GM18508 (cell line): Measurements from ENCODE around the gene TUBG2.

Experiments used
- ATAC-seq: cut with Tn5 transposase; IDR thresholded peaks from one replicate; pipeline ENCODE4 v1.9.1; 2021; ENCODE audit warnings: moderate number of reproducible peaks; ENCODE audit not compliant: insufficient read depth, unreplicated experiment

Gene TUBG2

DNA sequence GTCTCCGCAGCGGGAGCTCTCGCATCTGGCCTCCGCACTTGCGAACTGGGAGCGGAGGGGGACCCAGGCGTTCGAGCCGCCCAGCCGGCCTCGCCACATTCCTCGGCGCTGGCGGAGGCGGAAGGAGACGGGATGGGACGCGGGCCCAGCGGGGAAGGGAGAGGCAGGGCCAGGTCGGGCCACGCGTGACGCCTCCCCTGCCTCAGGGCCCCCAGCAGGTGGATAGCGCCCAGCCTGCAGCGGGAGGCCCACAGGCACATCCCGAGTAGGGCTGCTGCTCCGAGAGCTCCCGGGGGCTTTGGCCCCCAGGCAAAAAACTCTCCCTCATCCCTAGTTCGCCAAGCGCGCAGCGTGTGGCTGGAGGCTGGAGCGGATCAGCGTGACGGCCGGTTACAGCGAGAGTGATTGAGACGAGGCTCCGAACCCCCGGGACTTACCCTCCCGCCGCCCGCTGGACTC lies 16.9 kb downstream of the TUBG2 start:
- no peak for ATAC-seq

DNA sequence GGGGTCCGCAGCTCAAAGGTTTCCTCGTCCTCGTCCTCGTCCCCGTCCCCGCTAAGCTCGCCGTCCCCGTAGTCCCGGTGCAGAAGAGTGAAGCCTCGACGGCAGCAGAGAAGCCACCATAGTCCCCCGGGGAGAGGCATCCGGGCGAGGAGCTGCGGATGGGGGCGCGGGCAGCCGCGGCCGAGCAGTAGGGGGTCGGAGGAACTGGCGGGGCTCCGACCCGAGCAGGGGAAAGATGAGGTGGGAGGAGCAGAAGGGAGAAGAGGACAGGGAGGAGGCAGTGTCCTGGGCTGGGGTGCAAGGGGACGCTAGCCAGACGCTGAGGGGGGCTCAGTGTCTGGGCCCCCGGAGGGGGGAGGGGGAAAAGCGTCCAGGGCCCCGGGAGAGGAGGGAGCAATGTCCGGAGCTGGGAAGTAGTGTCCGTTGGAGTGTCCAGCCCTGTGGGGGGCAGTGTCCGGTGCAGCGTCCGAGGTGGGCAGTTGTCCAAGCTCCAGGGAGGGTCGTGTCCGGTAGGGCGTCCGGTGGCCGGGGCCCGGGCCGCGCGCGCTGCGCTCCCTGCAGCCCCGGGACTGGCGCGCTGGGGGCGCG lies 17.4 kb downstream of the TUBG2 start, which contains the start of gene PLEKHH3:
Gene PLEKHH3 (minus strand): TSS at position 571 of the 588 bp plus-strand sequence. CDS start 431 bp downstream, at position 140.
- ATAC-seq = no peak

DNA sequence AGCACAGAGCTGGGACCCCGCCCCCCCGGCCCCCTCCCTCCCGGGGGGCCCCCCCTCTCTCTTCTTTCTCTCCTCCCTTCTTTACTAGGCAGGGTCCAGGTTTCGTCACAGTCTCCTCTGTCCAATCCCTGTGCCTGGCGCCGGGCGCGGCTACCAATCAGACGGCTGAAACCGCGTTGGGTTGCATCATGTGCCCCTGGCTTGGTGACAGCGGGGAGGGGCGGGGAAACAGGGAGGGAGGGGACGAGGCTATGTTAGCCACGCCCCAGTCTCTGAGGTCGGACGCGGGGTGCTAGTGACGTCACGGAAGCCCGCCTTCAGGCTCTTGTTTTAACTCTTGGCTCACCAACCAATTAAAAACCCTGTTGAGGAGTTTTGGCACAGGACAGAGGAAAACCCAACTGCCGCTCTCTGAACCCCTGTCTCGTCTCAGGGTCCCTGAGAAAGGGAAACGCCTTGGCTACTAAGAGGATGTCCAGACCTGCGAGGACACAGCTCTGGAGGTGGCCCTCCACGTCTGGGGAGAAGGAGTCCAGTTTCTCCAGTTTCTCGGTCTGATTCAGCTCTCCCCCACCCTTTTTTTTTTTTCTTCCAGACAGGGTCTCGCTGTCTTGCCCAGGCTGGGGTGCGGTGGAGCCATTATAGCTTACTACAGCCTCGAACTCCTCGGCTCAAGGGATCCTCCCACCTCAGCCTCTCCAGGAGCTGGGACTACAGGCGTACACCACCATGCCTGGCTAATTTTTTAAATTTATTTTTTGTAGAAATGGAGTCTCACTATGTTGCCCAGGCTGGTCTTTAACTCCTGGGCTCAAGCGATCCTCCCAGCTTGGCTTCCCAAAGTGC lies 18.2 kb downstream of the TUBG2 start:
- ATAC-seq = peak; percentile 47

GRCh38 chr17:42677921-42678781 lies 19.1 kb downstream of the TUBG2 start:
- no peak for ATAC-seq

GRCh38 chr17:42678951-42679491 lies 19.9 kb downstream of the TUBG2 start:
- ATAC-seq = no peak

GRCh38 chr17:42679492-42680330 lies 20.6 kb downstream of the TUBG2 start:
- ATAC-seq = no peak

GRCh38 chr17:42680331-42680808 lies 21.3 kb downstream of the TUBG2 start:
- no peak for ATAC-seq

GRCh38 chr17:42681976-42682721 lies 23.1 kb downstream of the TUBG2 start, which contains the start of gene CNTNAP1:
Gene CNTNAP1 (plus strand): TSS chr17:42682531. CDS start chr17:42682830, 299 bp downstream.
- ATAC-seq = no peak

- no peak for ATAC-seq
Measured at GRCh38 chr17:42682722-42683403, 23.8 kb downstream of the TUBG2 start.

GRCh38 chr17:42683407-42684034 lies 24.4 kb downstream of the TUBG2 start:
- no peak for ATAC-seq

GRCh38 chr17:42684929-42685556 lies 26.0 kb downstream of the TUBG2 start:
- no peak for ATAC-seq

DNA sequence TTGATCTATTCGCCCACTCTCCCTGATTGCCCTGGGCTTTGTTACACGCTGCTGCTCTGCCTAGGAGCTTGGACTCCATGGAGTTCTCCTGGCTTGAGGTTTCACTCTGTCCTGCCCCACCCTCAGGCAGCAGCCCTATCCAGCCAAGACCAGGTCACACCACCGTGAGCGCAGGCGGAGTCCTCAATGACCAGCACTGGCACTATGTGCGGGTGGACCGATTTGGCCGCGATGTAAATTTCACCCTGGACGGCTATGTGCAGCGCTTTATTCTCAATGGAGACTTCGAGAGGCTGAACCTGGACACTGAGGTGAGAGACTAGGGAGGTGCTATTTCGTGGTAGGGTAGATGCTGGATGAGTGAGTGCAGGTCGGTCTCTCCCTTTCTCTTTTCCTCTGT lies 26.7 kb downstream of the TUBG2 start:
- no peak for ATAC-seq

GRCh38 chr17:42686520-42687128 lies 27.5 kb downstream of the TUBG2 start:
- no peak for ATAC-seq

- no peak for ATAC-seq
Measured at GRCh38 chr17:42687707-42688320, 28.7 kb downstream of the TUBG2 start.

- no peak for ATAC-seq
Measured at GRCh38 chr17:42690596-42690995, 31.5 kb downstream of the TUBG2 start.

- ATAC-seq = no peak
Measured at GRCh38 chr17:42691021-42691545, 32.0 kb downstream of the TUBG2 start.
